GM21786 (cell line): ENCODE results near the gene ALKBH3.

ENCODE experiments used
- ATAC-seq: cut with Tn5 transposase; IDR thresholded peaks from one replicate; pipeline ENCODE4 v1.9.1; 2021; ENCODE audit not compliant: unreplicated experiment

The ALKBH3 gene

DNA sequence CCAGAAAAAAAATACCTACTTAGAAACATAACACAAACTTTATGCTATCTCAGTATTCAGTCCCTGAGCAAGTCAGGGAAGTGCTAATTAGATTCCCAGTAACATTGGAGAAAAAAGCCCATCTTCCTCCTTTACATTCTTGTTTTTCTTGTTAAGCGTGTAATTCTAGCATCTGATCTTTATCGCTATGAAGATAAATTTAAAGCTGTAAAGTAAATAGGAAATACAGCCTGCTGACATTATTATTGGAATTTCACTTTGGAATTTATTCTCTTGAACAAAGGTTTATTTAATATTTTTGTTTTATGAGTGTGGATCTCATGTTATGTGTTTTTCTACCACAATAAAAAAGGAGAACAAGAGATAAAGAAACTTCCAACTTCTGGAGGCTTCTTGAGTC is 13.9 kb downstream of the ALKBH3 start:
- no peak for ATAC-seq

DNA sequence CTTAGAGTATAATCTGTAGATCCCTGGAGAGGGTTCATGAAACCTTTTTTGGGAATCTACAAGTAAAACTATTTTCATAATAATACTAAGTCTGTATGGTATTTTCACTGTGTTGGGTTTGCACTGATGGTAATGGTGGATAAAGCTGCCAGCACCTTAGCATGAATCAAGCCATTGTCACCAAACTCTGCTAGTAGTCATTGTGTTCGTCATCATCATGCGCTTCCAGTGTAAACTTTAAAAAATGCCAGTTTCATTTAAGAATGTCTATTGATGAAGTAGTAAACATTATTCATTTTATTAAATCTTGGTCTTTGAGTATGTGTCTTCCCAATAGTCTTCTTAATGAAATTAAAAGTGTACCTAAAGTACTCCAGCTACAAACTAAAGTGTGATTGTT is 15.0 kb downstream of the ALKBH3 start:
- ATAC-seq: no peak

DNA sequence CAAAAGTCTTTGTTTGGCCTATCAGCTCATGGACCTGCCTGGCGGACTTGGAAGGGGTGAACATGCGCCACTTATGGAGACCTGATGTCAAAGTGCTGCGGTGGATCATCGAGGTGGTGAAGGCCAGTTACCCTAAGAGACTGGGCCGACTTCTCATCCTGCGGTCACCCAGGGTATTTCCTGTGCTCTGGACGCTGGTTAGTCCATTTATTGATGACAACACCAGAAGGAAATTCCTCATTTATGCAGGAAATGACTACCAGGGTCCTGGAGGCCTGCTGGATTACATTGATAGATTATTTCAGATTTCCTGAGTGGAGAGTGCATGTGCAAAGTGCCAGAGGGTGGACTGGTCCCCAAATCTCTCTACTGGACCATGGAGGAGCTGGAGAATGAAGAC is 17.9 kb downstream of the ALKBH3 start:
- no peak for ATAC-seq

DNA sequence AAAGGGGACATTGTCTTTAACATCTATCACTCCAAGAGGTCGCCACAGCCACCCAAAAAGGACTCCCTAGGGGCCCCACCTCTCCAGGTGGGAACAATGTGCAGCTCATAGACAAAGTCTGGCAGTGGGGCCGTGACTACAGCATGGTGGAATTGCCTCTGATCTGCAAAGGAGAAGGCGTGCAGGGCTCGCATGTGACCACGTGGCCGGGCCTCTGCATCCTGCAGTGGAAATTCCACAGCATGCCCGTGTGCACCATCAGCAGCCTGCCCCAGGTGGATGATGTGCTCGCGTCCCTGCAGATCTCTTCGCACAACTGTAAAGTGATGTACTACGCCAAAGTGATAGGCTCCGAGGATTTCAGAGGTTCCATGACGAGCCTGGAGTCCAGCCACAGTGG is 18.5 kb downstream of the ALKBH3 start:
- ATAC-seq: no peak

DNA sequence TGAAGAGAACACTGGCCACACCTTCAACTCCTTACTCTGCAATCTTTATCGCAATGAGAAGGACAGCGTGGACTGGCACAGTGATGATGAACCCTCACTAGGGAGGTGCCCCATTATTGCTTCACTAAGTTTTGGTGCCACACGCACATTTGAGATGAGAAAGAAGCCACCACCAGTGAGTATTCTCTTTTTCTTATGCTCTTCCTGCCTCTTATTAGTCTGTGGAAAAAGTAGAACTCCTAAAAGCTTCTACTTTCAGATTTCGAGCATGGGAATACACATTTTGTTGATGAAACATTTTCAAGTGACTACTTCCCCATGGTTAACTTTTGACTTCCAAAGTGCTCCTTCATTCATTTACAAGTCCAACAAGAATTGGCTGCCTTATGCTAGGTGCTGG is 20.9 kb downstream of the ALKBH3 start:
- ATAC-seq: no peak

DNA sequence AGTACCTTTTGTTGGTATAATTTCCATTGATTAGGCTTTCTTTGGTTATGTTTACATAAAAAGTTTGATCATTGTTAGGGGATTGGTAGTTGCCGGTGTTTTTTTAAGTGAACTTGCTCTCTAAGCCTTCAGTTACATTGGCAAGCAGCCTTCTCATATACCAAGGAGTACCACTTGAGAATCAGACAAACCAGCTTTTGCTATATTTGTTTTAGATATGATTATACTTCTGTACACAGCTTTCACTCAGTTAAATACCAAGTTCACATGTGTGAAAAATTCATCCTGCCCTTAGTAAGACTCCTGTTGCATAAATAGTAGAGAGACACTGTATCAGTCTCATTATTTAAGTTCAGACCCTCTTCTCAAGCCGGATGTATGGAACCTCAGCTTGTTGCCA is 22.4 kb downstream of the ALKBH3 start:
- no peak for ATAC-seq

DNA sequence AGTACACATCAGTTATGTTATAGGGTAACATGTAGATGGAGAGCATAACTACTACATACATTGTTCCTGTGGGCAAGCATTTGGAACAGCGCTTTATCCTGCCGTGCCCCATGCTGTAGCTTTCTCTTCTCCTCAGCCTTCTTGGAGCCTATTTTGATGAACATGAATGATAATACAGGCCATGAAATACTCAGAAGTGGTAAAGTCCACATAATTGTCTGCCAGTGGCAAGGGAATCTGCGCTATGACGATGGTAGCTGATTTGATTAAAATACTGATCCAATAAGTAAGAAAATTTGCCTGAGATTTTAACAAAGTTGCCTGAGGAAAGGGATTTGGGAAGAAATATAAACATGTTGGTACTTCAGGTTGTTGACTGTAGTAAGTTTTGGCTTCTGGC is 23.3 kb downstream of the ALKBH3 start:
- ATAC-seq: no peak

DNA sequence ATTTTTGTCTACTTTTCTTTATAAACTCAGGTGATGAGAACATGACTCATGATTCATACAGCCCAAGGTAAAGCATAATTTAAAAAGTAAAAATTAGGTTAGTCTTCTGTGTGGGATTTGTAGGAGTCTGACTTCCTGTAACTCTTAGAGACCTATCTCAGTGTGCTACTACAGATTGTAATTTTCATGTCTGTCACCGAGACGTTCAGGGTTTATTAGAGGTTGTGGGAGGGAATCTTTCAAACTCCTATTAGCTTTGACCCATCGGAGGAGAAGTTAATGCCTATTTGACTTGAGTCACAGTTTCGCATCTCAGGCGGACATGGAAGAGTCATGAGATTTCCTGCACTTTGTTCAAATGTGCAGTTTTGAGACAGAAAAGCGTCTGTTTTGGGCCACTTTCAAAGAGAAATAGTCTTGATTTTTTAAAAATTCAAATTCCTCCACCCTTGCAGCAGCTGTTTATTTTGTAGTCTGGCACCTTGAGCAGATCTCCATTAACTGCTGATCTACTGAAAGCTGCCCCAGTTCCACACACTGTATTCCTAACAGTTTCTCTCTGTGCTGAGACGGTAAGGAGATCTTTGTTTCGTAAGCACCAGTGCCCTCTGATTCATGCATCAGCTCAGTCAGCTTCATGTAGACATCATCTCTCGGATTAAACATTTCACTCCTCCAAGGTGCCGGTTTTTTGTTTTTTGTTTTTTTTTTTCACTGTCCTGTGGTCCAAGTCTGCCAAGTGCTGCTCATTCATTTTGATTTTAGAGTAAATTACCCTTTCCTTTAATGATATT is 24.3 kb downstream of the ALKBH3 start:
- ATAC-seq: no peak

DNA sequence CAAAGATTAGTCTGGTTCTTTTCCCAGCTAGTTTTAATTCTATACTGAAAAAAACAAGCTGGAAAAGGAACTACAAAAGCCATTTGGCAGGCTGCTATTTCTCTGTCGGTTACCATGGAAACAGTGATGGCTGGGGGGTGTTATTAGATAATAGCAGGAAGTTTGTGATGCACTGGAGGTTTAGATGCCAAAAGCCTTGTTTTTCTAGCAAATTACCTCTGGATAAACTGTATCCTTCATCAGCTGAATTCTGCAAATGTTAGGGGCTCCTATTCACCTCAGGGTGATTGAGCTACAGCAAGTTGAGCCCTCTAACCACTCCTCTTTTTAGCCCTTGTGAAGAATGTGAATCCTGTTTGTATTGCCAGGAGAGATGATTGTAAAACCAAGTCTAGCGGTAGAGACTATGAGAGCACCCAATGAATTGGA is 25.2 kb downstream of the ALKBH3 start:
- ATAC-seq: no peak

DNA sequence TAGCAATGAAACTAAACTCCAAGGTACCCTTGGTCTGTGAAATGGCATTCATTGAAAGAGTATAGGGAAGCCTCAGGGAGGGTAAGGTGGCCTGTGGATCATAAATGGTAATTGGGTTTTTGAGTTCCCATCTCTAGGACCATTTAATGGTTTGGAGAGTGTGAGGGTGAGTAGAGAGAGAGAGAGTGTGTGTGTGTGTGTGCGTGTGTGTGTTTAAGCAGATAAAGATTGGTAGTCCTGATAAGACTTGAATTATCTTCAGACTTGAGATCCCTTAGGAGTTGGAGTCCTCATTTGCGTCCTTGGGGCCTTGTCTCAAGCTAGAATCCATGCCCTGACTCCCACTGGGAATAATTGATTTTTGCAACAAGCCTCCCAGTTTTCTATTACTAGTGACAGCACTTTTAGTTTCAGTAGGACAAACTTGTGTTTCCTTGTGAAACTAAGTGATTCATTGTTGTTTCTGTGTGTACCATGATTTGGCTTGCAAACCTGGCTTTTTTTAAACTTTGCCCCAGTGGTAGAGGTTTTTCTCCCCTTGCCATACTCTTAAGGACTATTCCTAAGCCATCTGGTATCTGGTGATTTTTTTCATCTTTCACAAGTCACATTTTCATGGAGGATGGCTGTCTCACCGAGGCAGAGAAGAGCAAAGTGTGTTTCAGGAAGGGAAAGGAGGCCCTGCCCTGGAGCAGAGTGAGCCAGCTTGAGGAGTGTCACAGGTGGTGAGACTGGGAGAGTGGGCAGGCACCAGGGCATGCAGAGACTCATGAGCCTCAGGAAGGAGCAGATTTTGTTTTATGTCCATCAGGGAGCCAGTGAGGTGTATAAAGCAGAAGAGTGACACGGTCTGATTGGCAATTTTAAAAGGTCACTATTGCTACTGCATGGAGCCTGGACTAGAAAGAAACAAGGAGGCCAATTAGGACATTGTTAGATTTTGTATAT is 26.7 kb downstream of the ALKBH3 start:
- peak; percentile 71 for ATAC-seq

DNA sequence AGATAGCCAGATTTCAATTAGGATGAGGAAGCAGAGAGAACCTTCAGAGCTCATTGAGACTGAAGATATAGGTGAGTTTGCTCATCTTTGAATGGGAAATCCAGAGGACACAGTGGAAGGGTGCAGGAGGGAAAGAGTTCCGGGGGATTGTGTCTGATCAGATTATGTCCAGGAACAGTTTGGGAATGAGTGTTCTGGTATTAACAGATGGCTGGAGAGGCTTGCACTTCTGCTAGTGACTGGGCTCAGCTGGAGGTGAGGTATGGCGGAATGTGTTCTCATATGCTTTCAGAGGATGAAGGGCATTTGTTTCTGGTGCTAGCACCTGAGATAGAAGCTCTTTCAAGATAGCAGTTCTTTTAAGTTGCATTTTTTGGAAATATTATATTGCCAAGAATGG is 27.6 kb downstream of the ALKBH3 start:
- no peak for ATAC-seq

DNA sequence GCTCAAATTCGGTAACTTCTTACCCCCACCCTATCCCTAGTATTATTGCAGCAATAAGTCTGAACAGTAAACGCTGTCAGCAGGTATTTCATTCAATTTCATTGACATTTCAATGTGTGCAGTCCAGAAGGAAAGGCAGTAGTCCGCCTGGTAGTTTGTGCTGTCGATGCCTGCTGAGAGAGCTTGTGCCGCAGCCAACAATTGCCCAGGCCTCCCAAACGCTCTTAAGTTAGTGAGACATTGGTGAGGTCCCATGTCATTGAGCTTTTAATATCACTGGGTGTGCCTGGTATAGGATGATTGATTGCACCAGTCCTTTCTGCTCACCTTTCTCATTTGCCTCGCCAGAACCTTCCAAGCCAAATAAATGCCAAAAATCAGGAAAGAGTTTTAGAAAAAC is 28.1 kb downstream of the ALKBH3 start:
- ATAC-seq: no peak

DNA sequence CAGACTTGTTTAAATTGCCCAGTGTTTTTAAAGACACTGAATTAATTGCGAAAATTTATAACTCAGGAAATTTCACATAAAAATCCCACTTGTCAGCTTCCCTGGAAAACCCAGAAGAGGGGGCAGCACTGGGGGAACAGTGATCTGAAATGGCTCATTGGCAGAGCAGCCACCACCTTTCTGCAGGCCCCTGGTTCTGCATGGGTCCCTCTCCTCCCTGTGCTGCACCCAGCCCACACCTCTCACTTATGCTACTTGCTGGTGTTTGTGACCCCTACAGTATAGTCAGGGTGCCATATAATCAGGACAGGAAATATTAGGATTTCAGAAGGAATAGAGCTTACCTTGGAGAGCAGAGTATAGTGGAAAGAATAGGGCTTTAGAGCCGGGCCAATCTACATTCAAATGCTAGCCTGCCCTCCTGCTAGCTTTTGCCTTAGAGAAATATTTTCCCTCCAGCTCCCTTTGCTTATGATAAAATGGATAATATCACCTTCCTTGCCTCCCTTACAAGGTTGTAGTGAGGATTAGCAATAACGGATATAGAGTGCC is 33.3 kb downstream of the ALKBH3 start:
- ATAC-seq: no peak

DNA sequence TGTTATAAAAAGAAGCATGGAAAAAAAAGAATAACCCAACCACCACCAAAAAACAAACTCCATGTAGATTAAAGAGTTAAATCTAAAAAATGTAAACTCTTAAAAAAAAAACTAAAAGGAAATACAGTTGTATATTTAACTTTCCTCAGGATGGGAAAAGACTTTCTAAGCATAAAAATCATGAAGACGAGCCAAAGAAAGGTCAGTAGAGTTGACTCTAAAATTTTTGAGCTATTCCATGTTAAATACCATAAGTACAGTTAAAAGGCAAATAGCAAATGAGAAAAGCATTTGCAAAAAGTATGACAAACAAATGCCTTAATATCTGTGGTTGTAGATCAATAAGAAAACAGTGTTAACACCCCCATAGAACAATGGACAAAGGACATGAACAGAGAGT is 33.8 kb downstream of the ALKBH3 start:
- ATAC-seq: no peak

DNA sequence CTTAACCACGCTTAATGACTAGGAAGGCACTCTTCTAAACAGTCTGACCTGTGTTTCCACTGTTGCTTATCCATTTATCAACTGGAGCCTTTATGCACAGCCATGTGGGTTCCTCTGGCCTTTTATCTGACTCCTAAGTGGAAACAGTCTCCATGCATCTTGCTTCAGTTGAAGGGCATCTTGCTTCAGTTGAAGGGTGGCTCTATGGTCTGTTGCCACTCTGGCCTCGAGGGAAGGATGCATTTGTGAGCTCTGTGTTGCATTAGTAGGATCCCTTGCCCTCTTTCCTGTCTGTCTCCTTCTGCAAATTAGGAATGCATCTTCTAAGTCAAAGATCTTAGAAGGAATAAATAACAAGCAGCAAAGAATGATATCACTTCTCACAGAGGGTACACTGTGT is 36.0 kb downstream of the ALKBH3 start:
- no peak for ATAC-seq

DNA sequence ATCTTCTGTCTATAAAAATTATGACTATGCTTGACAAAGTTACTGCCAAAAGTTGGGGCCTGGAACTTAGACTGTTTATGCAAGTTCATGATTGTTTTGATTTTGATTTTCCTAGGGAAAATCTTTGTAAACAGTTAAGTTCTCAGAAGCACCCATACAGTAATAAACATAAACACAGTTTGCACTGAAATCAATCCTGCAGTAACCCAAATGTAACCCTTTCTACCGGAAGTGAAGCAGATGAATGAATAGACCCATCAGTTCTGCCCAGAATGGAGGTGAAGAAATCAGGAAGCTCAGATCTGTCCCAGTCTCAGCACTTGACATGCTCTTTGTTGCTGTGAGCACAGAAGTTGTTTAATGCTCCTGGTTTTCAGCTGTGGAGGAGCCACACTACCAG is 37.2 kb downstream of the ALKBH3 start:
- ATAC-seq: no peak

DNA sequence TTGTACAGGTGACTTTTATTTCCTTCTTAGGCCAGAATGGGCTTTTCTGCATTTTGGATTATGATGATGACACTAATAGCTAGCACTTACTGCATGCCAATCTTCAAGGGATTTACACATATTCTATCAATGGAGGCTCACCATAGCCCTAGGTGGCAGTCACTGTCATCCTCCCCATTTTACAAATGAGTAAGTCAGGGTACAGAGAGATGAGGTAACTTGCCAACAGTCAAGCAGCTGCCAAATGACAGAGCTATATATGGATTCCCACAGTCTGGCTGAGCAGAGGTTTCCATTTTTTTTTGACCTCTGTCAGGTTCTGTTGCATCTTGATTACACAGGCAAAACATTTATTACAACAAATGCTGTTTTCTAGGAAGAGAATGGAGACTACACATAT is 38.0 kb downstream of the ALKBH3 start:
- ATAC-seq: no peak

DNA sequence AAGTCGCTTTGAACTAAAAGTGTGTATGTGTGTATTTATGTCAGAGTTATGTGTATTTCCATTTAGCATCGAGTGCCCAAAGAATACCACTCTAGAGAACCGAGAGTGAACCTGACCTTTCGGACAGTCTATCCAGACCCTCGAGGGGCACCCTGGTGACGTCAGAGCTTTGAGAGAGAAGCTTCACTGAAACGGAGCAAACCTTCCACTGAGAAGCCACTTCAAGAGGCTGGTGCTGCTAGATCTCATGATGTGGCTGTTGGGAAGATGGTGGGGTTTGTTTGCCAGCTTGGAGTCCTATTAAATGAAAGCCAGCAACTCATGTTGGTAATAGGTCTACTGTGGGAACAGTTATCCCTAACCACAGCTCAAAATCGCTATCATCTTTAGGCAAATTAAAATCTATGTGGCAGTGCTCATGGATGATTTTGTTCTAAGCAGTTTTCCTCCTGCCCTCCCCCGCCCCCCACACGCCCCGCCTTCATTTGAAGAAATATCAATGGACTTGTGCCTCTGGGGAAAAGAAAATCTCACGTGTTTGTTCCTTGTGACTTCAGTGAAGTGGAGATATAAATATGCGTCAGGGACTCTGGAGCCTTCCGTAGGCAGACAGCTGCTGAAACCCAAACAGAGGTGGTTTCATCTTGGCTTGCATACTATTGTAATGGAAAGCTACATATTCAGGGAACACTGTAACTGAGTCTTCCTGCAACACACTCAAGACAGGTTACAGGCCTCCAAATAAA is 39.4 kb downstream of the ALKBH3 start:
- ATAC-seq: no peak

DNA sequence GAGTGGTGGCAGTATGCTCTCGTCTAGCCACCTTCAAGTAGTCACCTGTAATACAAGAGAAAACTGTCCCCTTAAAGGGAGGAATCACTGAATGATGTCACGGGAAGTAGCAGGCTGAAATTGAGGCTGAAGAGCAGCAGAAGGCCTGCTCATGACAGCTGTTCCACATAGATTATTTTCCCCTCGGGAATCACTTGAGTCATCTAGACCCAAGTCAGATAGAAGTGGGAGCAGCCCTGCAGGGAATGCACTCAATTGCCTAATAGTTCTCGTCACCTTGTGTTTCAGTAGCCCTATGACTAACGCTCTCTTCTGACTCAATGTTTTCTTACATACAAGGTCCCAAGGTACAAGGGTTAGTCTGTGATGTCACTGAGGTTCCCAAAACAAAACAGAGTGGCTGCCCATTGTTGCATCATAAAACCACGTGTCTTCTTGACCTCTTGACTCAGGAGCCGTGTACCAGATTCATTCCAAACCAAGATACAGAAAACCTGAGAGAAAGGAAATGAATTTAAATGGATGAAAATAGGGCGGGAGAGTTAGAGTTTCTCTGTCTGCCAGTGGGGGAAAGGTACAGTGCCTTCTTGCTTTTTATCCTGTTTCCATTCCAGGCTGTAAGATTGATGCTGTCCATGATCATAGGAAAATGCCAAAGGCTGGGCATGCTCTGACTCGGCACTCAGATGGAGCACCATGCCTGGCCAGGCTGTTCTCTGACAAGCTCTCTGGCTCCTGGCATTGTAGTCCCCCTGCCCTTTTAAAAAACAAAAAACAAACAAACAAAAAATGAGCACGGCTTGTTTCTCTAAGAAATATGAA is 40.2 kb downstream of the ALKBH3 start:
- peak; percentile 70 for ATAC-seq

DNA sequence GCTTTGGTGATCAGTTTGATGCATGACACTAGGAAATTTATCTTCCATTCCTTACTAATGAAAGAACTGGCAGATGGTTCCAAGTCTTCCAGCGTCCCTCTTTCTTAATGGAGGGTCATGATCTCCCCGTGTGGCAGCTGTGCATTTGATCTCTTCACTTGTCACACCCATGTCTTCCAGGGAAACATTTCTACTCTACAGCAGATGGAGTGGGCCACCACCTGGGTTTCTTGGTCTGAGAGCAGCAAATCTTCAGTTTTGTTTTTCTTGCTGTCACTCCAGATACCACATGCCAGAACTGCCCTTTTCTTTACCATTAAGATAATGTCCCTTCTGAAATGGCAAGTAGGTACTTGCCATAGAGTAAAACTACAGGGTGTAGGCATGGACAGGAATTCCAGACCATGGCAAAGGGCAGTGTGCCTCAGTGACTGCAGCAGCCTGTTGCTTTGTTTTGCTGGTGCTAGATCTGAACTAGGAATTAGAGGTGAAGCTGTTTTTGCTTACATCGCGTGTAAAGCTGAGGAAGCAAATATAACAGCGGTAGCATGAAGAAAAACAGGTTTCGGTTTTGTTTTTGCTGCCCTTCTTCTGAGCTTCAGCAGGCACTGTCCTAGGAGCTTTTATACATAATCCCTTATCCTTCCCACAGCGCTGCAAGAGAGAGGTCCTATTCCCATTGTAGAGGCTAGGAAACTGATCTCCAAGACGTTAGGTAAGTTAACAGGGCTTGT is 41.1 kb downstream of the ALKBH3 start:
- no peak for ATAC-seq
